ENCODE data around the gene DAPK1.
"Not testable (repeated sequence)": the region's sequence is repeated elsewhere in the genome, so short reads cannot be mapped to it uniquely, and the experiment has no call there.

DAPK1 gene

DNA sequence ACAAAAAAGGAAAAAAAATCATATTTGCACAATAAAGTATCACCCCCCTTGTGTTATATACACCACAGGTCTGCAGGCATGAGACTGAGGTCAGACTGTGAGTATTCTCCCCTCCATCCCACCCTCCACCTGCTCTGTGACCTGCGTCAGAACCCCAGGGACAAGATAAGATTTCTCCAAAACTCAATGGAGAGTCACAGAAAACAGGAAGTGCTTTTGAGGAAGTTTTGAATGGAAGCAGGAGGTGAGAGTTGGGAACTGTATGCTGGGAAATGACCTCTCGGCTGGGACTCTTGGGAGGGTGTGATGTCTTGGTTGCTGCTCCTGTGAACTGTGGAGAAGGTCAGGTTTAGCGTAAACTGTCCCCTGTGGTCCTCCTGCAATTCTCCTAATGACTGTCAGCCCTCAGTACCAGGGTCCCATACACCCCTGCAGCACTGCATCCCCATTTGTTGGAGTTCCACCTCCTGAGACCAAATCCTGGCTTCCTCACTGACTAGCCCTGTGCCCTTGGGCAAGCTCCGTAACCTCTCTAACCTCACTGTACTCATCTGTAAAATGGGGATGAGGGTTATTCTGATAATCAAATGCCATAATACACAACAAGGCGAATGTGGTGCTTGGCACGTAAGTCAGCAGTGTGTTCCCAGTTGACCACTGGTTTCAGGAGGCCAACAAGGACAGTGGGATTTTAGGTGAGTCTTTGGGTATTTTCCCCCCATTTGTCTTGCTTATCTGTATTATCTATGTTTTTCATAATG, 221.4 kb downstream of the DAPK1 start:
- DNase-seq: no peak

DNA sequence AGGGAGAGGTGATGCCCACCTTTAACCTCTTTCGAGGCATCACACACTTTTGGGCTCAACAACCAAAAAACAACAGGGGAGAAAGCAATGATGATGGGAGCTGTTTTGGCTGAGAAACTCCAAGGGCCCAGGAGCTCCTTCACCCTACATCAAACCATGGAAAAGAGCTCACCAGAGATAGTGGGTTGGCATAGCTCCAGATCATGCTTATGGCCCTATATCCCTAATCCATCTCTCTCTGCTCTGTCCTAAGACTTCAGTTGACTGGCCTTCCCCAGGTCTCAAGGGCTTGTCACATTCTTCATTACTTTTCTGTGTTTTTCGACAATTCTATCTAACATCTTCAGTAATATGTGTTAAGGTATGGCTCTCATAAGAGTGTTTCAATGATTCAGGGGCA, 222.5 kb downstream of the DAPK1 start:
- DNase-seq: no peak

DNA sequence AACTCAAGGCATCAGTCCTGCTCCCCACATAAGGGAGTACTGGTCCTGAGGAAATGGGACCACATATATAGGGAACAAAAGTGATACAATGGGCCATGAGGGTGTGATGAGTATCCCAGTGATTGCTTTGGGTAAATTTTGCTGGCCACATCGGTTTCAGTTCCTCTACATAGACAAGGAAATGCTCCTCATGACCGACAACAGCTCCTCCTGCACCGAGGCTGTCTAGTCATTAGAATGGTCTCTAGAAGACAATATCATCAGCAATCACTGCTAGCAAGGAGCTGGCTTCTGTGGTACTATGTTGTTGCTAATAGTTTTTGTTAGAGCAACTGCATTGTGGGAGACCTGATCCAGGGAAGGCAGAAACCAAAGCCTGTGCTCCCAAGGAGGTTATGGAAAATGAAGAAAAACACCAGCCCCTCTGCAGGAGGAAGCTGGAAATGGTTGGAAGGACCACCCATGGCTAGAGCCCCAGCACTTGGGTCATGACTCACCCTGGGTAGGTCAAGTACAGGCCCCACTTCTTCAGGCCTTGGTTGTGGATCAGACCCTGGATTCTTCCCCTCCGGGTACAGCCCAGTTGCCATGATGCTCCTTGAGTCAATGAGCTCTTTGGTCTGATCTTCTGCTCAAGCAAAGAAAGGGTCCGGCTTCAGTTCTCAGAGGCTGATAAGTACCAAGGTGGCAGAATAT, 224.9 kb downstream of the DAPK1 start:
- no peak for DNase-seq

DNA sequence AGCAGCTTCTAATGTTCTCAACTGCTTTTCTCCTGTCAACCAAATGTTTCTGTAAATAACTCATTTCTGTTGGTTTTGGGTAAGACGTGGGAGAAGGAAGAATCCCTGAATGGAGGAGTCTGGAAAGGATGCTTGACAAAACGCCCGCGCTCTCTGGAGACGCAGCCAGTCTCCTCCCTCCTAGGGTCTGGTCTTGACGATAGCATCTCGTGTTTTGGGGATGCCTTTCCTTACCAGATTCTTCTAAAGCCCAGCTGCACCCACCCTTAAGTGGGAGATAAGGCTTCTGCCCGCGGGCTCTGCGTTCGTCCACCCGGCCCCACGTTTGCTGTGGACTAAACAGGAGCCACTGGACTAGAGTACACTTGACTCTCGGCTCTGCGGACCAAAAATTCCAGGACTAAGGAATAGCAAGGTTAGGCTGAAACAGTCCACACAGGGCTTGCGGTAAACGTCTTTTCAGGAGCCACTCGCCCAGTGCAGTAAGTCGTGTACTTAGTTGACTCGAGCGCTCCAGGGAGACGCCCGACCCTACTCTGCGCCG, 227.8 kb downstream of the DAPK1 start:
- DNase-seq: no peak

DNA sequence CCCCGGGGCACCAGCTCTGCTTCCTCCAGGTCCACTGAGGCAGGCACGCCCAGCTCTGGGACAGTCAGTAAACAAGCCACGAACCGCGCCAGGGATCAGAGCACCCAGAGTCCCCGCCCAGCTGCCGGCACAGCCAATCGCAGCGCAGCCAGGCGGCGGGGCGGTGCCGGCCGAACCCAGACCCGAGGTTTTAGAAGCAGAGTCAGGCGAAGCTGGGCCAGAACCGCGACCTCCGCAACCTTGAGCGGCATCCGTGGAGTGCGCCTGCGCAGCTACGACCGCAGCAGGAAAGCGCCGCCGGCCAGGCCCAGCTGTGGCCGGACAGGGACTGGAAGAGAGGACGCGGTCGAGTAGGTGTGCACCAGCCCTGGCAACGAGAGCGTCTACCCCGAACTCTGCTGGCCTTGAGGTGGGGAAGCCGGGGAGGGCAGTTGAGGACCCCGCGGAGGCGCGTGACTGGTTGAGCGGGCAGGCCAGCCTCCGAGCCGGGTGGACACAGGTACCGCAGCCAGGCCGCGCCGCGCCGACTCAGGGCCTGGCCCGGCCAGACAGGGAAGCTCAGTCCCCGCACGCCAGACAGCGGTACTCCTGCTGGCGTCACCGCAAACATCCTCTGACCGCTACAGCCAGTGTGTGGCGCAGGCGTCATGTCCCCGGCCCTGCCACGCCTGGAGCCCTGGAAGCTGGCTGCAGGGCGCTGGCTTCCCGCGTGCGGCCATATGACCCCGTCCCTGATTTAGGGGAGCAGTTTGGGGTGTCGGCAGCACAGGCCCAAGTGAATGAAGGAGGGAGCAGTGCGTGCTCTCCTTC, 228.4 kb downstream of the DAPK1 start, which contains the start of gene CTSL:
Gene CTSL, plus strand, starts transcription at position 220 of the 810 bp plus-strand sequence. CDS start 1,485 bp downstream, outside the sequence.
- DNase-seq: peak; percentile 86

DNA sequence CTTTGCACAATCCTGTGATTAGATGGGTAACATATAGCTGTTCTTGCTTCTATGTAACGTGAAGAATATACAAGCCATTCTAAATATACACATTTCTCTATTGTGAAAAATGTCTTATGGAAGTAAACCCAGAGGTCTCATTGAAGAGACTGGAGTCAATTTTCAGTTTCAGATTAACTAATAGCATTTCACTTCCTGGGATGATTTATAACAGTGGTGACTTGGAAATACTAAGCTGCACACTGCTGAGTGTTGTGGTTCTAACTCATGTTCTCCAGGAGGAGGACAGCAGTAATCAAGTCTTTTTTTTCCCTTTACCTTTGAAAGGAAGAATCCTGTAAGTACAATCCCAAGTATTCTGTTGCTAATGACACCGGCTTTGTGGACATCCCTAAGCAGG, 231.6 kb downstream of the DAPK1 start:
- no peak for DNase-seq

DNA sequence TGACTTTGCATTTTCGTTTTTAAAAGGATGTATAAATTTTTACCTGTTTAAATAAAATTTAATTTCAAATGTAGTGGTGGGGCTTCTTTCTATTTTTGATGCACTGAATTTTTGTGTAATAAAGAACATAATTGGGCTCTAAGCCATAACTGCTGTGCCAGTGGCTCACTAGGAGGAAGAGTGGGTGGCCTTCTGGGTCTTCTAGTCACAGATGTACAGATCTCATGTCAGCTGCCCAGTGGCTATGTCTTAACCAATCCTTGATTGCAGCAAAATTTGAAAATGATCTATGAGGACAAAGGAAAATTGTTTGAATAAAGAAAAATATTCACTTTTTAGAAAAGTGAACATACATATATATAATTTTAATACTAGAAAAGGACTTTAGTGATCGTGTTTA, 233.7 kb downstream of the DAPK1 start:
- no peak for DNase-seq

DNA sequence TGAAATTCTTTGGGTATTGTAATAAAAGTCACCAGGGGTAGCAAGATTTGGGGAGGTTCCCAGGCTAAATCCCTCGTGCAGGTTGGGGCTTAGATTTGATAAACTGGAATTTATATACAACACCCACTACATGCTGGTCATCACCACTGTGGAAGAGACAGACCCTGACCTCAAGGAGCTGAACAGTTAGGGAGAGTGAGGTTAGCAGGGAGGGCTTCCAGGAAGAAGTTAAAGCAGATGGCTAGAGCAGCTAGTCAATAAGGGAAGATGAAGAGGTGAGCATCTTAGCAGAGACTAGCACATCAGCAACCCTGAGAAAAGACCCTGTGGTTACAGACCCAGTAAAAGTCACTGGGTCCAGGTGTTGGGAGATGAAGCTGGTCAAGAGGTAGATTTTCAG, 234.7 kb downstream of the DAPK1 start:
- DNase-seq: no peak

DNA sequence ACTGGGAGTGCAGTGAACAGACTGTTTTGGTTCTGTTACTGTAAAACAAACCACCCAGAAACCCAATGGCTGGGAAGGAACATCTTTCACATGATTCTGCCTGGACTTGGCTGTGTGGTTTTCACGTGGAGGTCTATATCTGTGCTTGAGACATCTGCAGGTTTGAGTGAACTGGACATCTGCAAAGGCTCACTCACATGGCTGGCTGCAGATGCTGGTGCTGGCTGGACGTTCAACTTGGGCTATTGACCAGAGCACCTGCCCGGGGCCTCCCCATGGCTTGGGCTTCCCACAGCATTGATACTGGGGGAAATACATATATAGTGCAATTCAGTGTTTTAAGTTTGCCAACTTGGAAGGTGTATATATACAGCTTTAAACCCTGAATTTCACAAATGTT, 235.1 kb downstream of the DAPK1 start:
- DNase-seq: no peak

DNA sequence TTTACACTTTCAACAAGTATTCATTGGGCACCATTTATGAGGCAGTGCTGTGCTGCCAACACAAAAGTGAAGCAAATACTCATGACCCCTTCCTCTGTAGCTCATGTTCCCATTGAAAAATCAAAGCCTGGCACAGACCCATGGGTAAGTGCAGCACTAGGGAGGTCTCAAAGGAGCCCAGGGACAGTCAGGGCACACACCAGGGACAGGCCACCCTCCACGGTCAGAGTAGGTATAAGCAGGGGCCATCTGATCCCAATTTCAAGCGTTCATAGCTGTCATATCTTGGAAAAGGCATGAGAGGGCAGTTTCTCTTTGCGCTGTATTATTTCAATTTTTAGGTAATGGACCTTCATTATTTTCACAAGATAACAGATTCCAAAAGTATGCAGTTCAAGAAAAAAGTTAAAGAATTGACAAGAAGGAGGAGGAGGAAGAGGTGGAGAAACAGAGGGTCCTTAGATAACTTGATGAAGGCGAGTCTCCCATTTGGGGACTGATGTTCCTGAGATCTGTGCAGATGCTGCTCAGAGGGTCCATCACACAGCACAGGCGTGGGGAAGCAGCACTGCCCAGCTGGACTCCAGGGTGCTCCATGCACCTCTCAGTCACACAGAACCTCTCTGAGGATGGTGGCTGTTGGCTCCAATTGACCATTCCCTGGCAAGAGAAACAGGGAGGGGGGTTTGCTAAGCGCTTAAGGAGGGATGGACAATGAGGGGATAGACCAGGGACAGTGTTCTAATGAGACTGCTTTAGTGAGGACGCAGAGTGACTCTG, 235.8 kb downstream of the DAPK1 start:
- DNase-seq: no peak

DNA sequence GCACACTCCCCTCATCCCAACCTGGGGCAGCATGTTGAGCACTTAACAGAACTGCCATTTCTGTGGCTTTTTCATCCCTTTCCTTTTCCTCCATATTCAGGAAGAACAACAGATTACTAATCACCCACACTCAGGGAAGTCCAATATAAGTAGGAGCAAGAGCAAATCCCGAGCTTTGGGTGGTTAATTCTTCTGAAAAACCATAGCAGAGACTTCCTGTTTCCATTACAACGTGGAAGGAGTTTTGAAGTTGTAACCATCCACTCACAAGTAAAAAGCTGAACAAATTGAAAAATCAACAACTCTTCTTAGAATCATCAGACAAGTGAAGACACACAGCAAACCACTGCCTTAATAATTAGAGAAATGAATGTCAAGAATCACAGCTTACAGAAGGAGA, 236.4 kb downstream of the DAPK1 start:
- no peak for DNase-seq

DNA sequence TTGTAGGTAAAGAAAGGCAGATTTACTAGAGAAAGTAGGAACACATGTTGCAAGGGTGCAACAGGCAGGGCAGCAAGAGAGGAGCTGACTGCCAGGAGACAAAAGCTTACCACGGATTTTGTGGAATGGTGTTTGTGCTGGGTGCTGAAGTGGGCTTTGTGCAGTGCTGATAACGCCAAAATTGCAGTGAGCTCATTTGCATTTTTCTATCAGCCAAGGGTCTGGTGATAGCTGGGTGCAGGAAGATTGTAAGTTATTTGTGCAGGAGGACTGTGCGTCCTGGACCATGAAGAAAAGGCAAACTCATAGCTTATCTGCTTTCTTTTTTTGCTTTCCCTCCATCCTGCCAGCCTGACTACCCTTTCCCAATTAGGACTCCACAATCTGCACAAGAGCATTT, 241.9 kb downstream of the DAPK1 start:
- no peak for DNase-seq

DNA sequence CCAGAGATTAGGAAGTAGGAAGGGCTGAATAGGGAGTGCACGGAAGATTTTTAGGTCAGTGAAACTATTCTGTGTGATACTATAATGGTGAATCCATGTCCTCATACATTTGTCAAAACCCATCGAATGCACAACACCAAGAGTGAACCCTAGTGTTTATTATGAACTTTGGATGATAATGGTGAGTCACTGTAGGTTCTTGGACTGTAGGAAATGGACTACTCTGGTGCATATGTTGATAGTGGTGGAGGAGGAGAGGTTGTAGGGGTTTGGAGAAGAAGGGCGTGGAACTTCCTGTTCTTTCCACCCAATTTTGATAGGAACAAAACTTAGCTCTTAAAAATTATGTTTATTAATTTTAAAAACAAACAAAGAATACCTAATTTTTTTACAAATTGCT, 242.5 kb downstream of the DAPK1 start:
- DNase-seq: no peak

DNA sequence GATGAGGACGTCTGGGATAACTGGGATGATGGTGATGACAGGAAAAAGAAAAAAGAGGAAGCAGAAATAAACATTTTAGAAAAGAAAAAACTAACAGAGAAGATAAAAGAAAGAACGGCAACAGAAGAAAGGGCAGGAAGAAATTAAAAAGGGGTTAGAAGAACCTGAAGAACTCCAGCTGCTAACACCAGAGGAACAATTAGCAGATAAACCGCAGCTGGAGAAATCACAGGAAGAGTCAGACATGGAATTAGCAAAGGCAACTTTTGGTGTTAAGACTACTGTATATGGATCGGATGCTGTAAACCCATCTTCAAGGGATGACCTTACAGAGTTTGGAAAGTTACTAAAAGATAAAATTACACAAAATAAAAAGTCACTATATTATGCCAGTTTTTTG, 243.7 kb downstream of the DAPK1 start:
- DNase-seq: no peak

DNA sequence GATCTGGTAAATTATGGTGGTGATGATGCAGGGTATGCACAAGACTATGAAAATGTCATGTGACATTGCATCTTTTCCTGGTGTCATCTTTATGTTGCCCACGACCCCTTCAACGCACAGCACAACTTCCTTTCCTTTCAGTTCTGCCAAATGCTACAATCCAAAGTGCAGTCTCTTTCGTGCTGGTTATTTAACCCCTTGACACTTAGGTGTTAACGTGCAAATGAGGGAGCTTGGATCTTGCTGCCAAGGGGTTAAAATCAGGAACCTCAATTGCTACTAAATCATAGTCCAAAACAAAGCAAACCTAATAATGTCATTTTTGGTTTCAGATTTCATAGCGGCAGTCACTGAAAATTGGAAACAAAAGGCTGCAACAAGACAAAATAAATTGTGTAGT, 244.2 kb downstream of the DAPK1 start:
- DNase-seq: no peak

DNA sequence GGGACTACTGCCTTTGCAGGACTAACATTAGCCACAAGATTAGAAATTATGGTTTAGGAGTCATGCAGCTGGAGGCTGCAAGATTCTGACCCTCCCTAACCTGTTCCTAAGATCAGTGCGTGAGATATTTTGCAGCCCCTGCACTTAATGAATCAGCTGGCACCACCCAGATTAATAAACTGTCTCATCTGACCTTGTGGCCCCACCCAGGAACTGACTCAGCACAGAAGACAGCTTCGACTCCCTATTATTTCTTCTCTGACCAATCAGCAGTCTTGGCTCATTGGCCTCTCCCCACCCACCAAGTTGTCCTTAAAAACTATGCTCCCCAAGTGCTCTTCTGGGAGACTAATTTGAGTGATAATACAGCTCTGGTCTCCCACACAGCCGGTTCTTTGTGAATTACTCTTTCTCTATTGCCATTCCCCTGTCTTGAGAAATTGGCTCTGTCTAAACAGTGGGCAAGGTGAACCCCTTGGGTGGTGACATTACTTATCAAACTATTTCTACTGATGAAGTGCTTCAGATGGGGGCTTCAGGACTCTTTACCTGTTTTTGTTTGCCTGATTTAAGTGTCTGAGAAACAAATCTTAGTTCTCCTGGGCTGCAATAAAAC, 245.3 kb downstream of the DAPK1 start:
- no peak for DNase-seq

DNA sequence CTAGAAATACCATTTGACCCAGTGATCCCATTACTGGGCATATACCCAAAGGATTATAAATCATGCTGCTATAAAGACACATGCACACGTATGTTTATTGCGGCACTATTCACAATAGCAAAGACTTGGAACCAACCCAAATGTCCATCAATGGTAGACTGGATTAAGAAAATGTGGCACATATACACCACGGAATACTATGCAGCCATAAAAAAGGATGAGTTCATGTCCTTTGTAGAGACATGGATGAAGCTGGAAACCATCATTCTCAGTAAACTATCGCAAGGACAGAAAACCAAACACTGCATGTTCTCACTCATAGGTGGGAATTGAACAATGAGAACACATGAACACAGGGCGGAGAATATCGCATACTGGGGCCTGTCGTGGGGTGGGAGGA, 246.6 kb downstream of the DAPK1 start:
- not testable (repeated sequence) for DNase-seq

DNA sequence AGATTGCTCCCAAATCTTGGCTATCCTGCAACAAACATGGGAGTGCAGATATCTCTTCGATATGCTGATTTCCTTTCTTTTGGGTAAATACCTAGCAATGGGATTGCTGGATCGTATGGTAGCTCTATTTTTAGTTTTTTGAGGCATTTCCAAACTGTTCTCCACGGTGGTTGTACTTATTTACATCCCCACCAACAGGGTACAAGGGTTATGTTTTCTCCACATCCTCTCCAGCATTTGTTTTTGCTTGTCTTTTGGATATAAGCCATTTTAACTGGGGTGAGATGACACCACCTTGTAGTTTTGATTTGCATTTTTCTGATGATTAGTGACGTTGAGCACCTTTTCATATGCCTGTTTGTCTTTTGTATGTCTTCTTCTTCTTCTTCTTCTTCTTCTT, 248.5 kb downstream of the DAPK1 start:
- no peak for DNase-seq

DNA sequence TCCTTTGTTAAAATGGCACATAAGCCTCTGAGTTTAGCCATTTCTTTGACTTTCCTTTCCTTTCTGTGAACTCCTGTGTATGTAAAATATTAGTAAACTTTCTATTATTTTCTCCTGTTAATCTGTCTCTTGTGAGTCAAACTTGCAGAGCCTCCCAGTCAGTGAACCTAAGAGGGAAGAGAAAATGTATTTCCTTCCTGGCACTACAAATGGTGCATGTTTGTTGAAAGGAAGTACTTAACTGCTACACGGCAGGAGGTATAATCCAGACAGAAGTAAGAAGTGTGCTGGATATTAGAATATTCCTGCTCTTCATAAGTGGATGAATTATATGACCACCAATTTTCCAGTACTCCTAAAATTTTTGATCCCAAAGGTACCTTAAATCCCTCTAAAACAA, 251.2 kb downstream of the DAPK1 start:
- no peak for DNase-seq

DNA sequence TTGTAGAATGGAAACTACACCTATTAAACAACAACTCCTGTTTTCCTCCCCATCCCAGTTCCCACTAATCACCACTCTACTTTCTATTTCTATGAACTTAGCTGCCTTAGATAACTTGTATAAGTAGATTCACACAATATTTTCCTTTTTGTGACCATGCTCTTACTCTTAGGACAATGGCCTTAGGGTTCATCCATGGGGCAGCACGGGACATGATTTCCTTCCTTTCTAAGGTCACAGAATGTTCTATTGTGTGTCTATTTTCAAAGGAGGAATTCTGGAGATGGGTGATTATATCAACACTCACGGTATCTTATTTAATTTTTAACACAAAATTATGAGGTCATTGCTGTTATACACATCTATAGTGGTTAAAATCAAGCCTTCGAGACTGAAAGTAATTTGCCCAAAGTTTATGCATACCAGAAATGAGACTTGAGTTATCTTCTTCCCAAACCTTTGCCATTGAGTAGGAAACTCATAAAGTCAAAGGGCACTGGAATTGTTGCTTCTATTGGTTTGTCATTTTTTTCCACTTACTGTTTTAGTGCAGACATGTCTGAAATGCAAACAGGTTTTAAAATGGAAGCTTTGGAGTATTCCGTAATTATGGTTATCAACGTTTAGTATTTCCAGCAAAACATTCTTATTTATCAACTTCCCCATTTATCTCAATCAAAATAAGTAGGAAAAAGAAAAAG, 251.8 kb downstream of the DAPK1 start:
- no peak for DNase-seq

DNA sequence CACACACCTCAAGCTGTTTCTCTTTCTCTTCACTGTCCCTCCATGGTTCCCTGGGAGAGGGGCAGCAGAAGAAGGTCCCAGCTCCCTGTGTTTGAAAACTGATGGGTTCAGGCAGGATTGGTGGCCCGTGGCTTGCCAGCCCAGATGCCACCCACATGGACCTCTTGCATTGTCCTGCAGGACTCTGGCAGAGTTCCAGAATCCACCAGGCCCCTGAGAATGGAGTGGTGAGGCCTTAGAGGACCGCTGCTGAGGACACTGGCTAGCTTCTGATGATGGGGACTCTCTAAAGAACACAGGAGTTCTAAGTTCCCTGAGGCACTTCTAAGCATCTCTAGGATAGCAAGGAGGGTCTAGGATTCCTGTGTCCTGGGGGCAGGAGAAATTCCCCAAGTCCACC, 253.1 kb downstream of the DAPK1 start:
- DNase-seq: no peak

DNA sequence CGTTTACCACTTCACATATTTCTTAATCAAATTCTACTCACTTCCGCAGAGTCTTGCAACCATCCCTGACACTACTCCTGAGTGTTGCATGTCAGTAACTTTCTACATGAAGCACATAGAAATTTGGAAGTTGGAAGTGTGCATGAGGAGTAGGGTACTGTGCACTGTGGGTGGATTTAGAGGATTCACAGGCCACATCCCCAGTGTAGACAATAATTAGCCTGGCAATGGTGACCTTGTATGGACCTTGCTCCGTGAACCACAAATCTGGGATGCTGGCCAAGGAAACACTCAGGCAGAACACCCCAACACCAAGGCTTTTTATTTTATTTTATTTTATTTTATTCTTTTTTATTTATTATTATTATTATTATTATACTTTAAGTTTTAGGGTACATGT, 253.8 kb downstream of the DAPK1 start:
- DNase-seq: no peak
